Measurements from ENCODE around the gene CHMP1A.

DNA sequence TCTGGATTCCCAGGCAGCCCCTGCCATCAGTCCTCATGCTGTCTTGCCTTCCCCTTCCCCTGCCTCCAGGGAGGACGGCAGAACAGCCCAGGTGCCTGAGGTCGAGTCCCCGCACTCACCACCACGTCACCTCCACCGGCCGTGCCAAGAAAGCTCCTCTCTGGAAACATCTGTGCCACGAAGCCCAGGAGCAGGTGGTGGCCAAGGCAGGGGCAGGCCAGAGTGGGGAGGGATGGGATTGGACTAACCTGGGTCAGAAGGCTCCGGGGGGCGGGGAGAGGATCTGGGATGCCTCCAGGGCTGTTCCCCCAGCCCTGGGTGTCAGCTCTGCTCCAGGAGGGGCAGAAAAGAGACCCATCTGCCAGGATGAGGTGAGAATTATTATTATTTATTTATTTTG lies 51.5 kb downstream of the CHMP1A start:
- no peak for TF ChIP-seq CTCF (conservative IDR thresholded peaks at IDR 0.05; ENCODE audit: low read depth in 2 of 2)
- TF ChIP-seq EZH2phosphoT487 (IDR thresholded peaks at IDR 0.05; ENCODE audit: unreplicated experiment), result no peak
- TF ChIP-seq, protein P1, sequence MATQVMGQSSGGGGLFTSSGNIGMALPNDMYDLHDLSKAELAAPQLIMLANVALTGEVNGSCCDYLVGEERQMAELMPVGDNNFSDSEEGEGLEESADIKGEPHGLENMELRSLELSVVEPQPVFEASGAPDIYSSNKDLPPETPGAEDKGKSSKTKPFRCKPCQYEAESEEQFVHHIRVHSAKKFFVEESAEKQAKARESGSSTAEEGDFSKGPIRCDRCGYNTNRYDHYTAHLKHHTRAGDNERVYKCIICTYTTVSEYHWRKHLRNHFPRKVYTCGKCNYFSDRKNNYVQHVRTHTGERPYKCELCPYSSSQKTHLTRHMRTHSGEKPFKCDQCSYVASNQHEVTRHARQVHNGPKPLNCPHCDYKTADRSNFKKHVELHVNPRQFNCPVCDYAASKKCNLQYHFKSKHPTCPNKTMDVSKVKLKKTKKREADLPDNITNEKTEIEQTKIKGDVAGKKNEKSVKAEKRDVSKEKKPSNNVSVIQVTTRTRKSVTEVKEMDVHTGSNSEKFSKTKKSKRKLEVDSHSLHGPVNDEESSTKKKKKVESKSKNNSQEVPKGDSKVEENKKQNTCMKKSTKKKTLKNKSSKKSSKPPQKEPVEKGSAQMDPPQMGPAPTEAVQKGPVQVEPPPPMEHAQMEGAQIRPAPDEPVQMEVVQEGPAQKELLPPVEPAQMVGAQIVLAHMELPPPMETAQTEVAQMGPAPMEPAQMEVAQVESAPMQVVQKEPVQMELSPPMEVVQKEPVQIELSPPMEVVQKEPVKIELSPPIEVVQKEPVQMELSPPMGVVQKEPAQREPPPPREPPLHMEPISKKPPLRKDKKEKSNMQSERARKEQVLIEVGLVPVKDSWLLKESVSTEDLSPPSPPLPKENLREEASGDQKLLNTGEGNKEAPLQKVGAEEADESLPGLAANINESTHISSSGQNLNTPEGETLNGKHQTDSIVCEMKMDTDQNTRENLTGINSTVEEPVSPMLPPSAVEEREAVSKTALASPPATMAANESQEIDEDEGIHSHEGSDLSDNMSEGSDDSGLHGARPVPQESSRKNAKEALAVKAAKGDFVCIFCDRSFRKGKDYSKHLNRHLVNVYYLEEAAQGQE (IDR thresholded peaks at IDR 0.05; ENCODE audit: unreplicated experiment), result no peak
- TF ChIP-seq CREB1 (CRISPR knock-in tag; IDR thresholded peaks at IDR 0.05; ENCODE audit: low read depth), result no peak
- TF ChIP-seq POLR2AphosphoS5 (IDR thresholded peaks at IDR 0.05; ENCODE audit: low read depth), result no peak
- TF ChIP-seq EZH2 (IDR thresholded peaks at IDR 0.05; ENCODE audit: low read depth, unreplicated experiment), result no peak
- TF ChIP-seq JUNB (IDR thresholded peaks at IDR 0.05; ENCODE audit: unreplicated experiment), result no peak
- no peak for TF ChIP-seq STAT1 (IDR thresholded peaks at IDR 0.05; ENCODE audit: unreplicated experiment)
- TF ChIP-seq ZNF331 (CRISPR knock-in tag; IDR thresholded peaks at IDR 0.05; ENCODE audit: low read depth), result no peak
- TF ChIP-seq, protein P2, sequence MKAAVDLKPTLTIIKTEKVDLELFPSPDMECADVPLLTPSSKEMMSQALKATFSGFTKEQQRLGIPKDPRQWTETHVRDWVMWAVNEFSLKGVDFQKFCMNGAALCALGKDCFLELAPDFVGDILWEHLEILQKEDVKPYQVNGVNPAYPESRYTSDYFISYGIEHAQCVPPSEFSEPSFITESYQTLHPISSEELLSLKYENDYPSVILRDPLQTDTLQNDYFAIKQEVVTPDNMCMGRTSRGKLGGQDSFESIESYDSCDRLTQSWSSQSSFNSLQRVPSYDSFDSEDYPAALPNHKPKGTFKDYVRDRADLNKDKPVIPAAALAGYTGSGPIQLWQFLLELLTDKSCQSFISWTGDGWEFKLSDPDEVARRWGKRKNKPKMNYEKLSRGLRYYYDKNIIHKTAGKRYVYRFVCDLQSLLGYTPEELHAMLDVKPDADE (IDR thresholded peaks at IDR 0.05), result no peak
- no peak for TF ChIP-seq ZNF114 (CRISPR knock-in tag; IDR thresholded peaks at IDR 0.05)
- no peak for TF ChIP-seq NANOG (IDR thresholded peaks at IDR 0.05; ENCODE audit: borderline replicate concordance)
- no peak for TF ChIP-seq ZNF462 (CRISPR knock-in tag; IDR thresholded peaks at IDR 0.05)

All from GM23338 (cell line).